K562 treated with DMSO at 1 percent for 12 hours (cell line): Measurements from ENCODE around the gene TMEM74B. TPM values are rescaled to one million over a fixed set of nuclear protein-coding genes. Genes with fewer than 3 reads are reported as not detected.

ENCODE experiments used
- total RNA-seq: library from RNA; unstranded; fragments of 300-600 nt; gene quantifications from 2 replicates; pipeline ENCODE4 v1.2.3, GENCODE V29; 2022; ENCODE audit not compliant: insufficient read depth

The TMEM74B gene
- 12.3 and 15.0 TPM in 2 replicates for total RNA-seq

DNA sequence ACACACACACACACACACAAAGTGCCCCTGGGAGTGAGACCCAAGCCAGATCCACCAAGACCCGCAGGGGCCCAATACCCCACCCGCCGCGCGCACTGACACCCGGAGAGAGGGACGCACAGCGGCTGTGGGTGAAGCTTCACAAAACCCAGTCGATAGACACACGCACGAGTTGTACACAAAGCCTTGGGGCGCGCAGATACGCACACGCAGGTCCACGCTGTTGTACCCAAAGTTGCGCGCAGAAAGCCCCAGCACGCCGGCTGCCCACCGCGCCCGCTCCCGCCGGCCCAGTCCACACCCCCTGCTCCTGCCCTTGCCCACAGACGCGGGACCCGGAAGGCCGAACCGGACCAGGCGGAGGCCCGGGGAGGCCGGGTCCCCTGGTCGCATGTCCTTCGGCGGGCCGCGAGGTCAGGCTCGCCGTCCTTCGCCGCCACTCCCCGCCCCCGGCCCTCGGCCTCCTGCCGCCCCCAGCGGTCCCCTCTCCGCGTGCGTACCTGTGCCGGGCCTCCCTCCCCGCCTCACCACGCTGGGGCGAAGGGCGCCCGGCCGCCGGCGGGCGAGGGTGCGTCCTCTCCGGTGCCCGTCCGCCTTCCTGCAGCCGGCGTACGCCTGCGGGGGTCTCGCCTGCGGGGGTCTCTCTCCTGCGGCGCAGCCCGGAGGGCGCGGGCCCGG, at the start of gene TMEM74B:
TMEM74B (minus strand) TSS at position 344 of the 678 bp plus-strand sequence. CDS start 1,180 bp downstream, outside the sequence.

DNA sequence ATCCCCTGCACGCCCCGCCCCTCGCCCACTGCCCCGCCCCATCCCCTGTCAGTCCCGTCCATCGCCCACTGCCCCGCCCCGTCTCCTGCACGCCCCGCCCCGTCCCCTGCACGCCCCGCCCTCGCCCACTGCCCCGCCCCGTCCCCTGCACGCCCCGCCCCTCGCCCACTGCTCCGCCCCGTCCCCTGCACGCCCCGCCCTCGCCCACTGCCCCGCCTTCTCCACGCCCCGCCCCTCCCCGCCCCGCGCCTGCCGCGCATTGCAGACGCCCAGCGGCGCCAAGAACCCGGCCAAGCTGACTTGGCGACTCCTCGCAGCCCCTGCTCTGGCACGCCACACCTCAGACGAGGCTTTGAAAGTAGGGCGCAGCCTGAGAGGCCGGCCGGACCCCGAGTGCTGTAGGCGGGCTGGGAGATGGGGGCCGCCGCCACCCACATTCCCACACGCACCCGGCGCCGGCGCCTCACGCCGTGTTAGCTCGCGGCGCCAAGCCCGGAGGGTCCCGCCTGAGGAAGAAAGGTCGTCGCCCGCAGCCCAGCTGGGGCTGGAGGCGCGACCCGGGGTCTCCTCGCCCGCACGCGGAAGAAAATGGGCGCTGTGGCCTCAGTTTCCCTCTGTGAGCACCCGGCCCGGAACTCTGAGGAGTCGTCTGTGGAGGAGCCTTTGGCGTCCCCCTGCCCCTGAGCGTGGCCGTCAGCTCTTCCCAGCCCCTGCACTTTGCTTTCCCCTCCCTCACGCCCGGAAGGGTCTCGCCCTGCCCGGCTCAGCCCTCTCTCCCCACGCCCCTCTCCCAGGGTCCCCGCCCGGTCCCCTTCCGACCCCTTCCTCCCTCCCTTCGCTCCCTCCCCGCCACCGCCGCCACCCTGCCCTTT, 41.2 kb upstream of the TMEM74B start, which contains the start of gene RAD21L1:
RAD21L1 (plus strand) TSS at position 262 of the 872 bp plus-strand sequence. CDS start 2,410 bp downstream, outside the sequence.

DNA sequence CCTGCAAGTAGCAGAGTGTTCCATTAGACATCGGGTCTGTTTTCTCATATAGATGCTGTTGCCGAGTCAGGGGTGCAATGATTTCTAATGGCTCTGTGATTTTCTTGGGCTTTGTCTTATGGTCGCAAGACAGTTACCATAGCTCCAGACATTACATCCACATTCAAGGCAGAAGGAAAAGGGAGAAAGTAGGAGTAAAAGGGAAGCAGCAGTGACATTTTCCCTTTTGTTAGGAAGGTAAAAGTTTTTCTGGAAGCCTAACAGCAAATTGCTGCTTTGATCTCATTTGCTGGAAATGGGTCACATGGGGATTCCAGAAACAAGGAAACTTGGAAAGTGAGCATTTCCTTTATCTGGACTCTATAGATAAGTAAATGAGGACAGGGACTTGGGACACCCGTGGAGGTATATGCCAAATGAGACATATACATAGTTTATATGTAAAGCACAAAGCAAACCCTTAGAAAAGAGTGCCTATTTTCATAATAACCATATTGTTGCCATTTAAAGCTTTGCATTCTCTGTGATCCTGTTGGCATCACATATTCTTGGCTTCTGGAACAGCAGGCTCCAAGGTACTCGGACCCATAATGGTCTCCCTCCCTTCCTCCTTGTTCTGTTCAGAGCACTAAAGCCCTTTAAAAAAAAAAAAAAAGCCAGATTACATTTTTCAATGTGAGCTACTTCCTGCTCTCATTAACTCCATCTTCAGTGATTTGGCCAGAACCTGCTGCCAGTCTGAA, 18.2 kb upstream of the TMEM74B start, which contains the start of gene C20orf202:
C20orf202 (plus strand) TSS at position 693 of the 743 bp plus-strand sequence. CDS start 132 bp downstream, outside the sequence.

Other genes starting within 250 kb of the TMEM74B start
- gene RSPO4, start 182.7 kb downstream of the TMEM74B start, total RNA-seq: not detected in 2 replicates
- gene PSMF1, start 66.4 kb downstream of the TMEM74B start, total RNA-seq: 41.2 and 54.4 TPM in 2 replicates
- 0.74 TPM in 1 of 2 replicates, not detected in the other for gene C20orf202, start 18.5 kb upstream of the TMEM74B start, total RNA-seq
- gene RAD21L1, start 41.1 kb upstream of the TMEM74B start, total RNA-seq: not detected in 2 replicates
- gene SNPH, start 81.3 kb upstream of the TMEM74B start, total RNA-seq: 2.2 and 4.4 TPM in 2 replicates
- 2.2 and 3.1 TPM in 2 replicates for gene SDCBP2, start 144.2 kb upstream of the TMEM74B start, total RNA-seq
- 137 and 235 TPM in 2 replicates for gene FKBP1A, start 208.1 kb upstream of the TMEM74B start, total RNA-seq